A549 (cell line): ENCODE measurements around the gene DYRK1A.

Source experiments
- BHLHE40 ChIP-seq: IDR thresholded peaks from 2 replicates; pipeline ENCODE4 v1.6.1; 2012; ENCODE audit warnings: low read depth, low read length, inconsistent platforms
- JUNB ChIP-seq: fragments of >200 bp; sonication (Bioruptor Twin); formaldehyde crosslinking; IDR thresholded peaks from 2 replicates; pipeline ENCODE4 v1.6.1; 2016
- PHF8 ChIP-seq: fragments of 200-600 bp; sonication (generic); IDR thresholded peaks from 2 replicates; pipeline ENCODE4 v1.6.1; 2016; ENCODE audit warnings: low read depth, mild to moderate bottlenecking, antibody characterized with exemption, moderate library complexity, borderline replicate concordance
- POLR2A ChIP-seq: IDR thresholded peaks from 2 replicates; pipeline ENCODE4 v1.6.1; 2012; ENCODE audit warnings: mild to moderate bottlenecking, low read length
- TF ChIP-seq, protein P1 (sequence below): fragments of >200 bp; sonication (Bioruptor Twin); formaldehyde crosslinking; IDR thresholded peaks from 3 replicates; pipeline ENCODE4 v1.5.1; 2016
- TF ChIP-seq, protein P2 (sequence below): IDR thresholded peaks from 2 replicates; pipeline ENCODE4 v1.6.1; 2012

DNA sequence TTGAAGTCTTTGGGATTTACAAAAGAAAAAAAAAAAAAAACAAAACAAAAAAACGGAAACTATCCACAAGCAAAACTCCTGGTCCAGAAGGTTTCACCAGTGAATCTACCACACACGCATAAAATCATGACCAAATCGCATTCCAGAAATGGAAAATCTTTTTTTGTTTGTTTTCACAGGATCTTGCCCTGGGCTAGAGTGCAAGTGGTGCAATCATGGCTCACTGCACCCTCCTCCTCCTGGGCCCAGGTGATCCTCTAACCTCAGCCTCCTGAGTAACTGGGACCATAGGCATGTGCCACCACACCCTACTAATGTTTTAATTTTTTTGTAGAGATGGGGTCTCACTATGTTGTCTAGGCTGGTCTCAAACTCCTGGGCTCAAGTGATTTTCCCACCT lies 100.5 kb downstream of the DYRK1A start:
- no peak for TF ChIP-seq BHLHE40
- TF ChIP-seq, protein P1, sequence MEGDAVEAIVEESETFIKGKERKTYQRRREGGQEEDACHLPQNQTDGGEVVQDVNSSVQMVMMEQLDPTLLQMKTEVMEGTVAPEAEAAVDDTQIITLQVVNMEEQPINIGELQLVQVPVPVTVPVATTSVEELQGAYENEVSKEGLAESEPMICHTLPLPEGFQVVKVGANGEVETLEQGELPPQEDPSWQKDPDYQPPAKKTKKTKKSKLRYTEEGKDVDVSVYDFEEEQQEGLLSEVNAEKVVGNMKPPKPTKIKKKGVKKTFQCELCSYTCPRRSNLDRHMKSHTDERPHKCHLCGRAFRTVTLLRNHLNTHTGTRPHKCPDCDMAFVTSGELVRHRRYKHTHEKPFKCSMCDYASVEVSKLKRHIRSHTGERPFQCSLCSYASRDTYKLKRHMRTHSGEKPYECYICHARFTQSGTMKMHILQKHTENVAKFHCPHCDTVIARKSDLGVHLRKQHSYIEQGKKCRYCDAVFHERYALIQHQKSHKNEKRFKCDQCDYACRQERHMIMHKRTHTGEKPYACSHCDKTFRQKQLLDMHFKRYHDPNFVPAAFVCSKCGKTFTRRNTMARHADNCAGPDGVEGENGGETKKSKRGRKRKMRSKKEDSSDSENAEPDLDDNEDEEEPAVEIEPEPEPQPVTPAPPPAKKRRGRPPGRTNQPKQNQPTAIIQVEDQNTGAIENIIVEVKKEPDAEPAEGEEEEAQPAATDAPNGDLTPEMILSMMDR, result no peak
- TF ChIP-seq PHF8, result no peak
- TF ChIP-seq POLR2A, result no peak
- TF ChIP-seq, protein P2, sequence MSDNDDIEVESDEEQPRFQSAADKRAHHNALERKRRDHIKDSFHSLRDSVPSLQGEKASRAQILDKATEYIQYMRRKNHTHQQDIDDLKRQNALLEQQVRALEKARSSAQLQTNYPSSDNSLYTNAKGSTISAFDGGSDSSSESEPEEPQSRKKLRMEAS, result no peak
- TF ChIP-seq JUNB, result no peak
